ENCODE data around the gene AQP5.

AQP5 gene

GRCh38 chr12:49932533-49933130 is 29.0 kb upstream of the AQP5 start:
- no peak for DNase-seq

GRCh38 chr12:49933796-49934195 is 27.9 kb upstream of the AQP5 start:
- no peak for DNase-seq

- DNase-seq: no peak
Measured at GRCh38 chr12:49934505-49934904, 27.2 kb upstream of the AQP5 start.

- no peak for DNase-seq
Measured at GRCh38 chr12:49936925-49937324, 24.7 kb upstream of the AQP5 start.

GRCh38 chr12:49937639-49938300 is 23.9 kb upstream of the AQP5 start:
- DNase-seq: no peak

GRCh38 chr12:49939307-49939706 is 22.4 kb upstream of the AQP5 start:
- DNase-seq: no peak

GRCh38 chr12:49939707-49940106 is 22.0 kb upstream of the AQP5 start:
- no peak for DNase-seq

GRCh38 chr12:49941556-49942511 is 19.8 kb upstream of the AQP5 start:
- no peak for DNase-seq

GRCh38 chr12:49942512-49942893 is 19.2 kb upstream of the AQP5 start:
- no peak for DNase-seq

- no peak for DNase-seq
Measured at GRCh38 chr12:49942921-49943624, 18.6 kb upstream of the AQP5 start.

- DNase-seq: no peak
Measured at GRCh38 chr12:49943625-49943960, 18.1 kb upstream of the AQP5 start.

GRCh38 chr12:49944046-49944445 is 17.6 kb upstream of the AQP5 start:
- no peak for DNase-seq

- no peak for DNase-seq
Measured at GRCh38 chr12:49944718-49945117, 17.0 kb upstream of the AQP5 start.

- peak; percentile 87 for DNase-seq
Measured at GRCh38 chr12:49945394-49946080, 16.1 kb upstream of the AQP5 start.

- DNase-seq: no peak
Measured at GRCh38 chr12:49946086-49946485, 15.6 kb upstream of the AQP5 start.

- DNase-seq: no peak
Measured at GRCh38 chr12:49946497-49946896, 15.2 kb upstream of the AQP5 start.

- DNase-seq: no peak
Measured at GRCh38 chr12:49947593-49948226, 14.0 kb upstream of the AQP5 start.

GRCh38 chr12:49948866-49949845 is 12.5 kb upstream of the AQP5 start:
- DNase-seq: no peak

- no peak for DNase-seq
Measured at GRCh38 chr12:49949866-49950265, 11.8 kb upstream of the AQP5 start.

- no peak for DNase-seq
Measured at GRCh38 chr12:49950273-49951251, 11.1 kb upstream of the AQP5 start, which contains the start of gene AQP2. Gene AQP2 (plus strand): TSS chr12:49950737. CDS start chr12:49950831, 94 bp downstream.
